ENCODE results near the gene ANGPTL3.

Gene ANGPTL3

DNA sequence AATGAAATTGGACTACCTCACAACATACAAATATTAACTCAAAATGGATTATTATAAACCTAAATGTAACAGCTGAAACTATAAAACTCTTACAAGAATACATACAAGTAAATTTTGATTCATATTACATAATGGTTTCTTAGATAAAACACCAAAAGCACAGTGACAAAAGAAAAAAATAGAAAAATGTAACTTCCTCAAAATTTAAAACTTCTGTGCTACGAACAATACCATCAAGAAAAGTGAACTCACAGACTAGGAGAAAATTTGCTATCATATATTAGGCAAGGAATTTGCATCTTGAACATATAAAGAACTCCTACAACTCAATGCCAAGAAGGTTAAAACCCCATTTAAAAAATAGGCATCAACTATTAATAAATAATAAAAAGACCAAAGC is 31.2 kb downstream of the ANGPTL3 start:
- no peak for DNase-seq (ENCODE audit: low spot score)

DNA sequence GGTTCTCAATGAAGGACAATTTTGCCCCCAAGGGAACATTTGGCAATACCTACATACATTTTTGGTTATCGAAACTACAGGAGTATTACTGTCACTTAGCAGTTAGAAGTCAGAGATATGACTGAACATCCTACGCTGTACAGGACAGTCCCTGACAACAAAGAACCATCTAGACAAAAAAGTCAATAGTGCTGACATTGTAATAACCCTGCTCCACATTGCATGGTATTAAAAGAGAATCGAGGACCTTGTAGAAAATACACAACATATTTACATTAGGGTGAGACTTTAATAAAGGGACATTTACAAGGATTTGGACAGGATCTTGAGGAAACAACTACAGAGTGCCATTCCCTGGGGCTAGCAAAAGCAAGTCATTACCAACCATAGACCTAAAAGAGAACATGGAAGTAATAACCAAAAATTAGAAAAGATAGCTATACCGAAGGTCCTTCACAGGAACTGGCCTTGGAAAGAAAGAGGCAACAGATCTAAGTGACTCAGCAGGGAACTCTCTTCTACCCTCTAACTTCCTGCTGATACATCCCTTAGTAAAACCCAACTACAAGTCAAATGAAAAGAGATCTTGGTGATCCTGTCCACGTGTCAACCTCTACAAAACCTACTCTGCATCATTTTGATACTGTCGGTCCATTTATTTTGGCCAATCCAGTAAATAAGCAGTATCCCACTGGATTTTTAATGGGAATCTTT is 40.2 kb downstream of the ANGPTL3 start:
- no peak for DNase-seq (ENCODE audit: low spot score)

DNA sequence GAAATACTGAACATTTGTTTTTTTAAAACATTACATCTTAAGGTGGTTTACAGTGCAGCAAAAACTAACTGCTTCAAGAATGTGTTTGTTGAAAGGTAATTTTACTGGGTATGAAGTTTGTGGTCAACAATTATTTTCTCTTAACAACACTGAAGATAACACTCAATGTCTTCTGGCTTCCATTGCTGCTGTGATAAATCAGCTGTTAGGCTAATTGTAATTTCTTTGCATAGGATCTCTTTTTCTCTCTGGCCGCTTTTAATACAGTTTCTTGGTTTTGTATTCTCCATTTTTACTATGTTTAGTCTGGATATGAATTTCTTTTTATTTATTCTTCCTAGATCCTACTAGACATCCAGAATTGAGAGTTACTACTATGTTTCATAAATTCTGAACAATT is 46.0 kb downstream of the ANGPTL3 start:
- DNase-seq (ENCODE audit: low spot score), result no peak

DNA sequence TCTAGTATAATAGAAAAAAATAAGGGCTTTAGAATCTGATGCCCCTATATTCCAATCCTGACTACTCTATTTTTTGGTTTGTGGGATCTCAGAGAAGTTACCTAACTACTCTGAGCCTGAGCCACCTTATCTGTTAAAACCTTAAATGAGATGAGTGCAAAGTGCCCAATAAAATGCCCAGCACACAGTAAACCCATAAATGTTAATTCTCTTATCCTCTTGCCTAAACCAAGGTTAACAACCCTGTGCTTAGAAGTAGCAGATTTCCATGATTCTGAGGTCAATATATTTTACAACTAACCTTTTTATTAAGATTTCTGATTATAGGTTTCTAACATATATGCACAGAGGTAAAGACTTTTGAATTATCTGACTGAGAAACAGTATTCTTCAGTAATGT is 55.1 kb downstream of the ANGPTL3 start:
- DNase-seq (ENCODE audit: low spot score), result no peak

DNA sequence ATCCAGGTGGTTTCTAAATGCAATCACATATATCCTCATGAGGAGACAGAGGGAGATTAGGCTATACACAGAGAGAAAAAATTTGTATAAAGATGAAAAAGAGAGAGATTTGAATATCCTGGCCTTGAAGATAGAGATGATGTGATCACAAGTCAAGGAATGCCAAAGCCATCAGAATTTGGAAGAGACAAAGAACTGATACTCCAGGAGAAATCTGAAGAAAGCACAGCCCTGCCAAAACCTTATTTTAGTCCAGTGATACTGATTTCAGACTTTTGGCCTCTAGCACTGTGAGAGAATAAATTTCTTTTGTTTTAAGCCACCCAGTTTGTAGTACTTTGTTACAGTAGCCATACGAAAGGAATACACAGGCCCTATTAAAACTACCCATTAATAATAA is 57.4 kb downstream of the ANGPTL3 start:
- DNase-seq (ENCODE audit: low spot score), result no peak
